PC-3 (cell line): Measurements from ENCODE around the gene NUDT1.

Experiments used
- CTCF ChIP-seq: fragments of 300-600 bp; sonication (generic); conservative IDR thresholded peaks from 2 replicates; pipeline ENCODE4 v1.5.1; 2017; ENCODE audit warnings: antibody characterized with exemption, low read depth, mild to moderate bottlenecking, low read length
- EZH2 ChIP-seq: fragments of 300-600 bp; sonication (generic); IDR thresholded peaks from one replicate; pipeline ENCODE4 v1.6.1; 2017; ENCODE audit warnings: antibody characterized with exemption, mild to moderate bottlenecking, low read length; ENCODE audit not compliant: unreplicated experiment
- EZH2phosphoT487 ChIP-seq: fragments of 300-600 bp; sonication (generic); IDR thresholded peaks from 2 replicates; pipeline ENCODE4 v1.6.1; 2018; ENCODE audit warnings: mild to moderate bottlenecking, antibody characterized with exemption, low read length, borderline replicate concordance

- TF ChIP-seq EZH2 (no peak), CTCF (no peak), EZH2phosphoT487 (no peak)
These were observed 10.1 kb downstream of the NUDT1 start for GRCh38 chr7:2251841-2252771.
